ENCODE data around the gene LMX1B.

- TF ChIP-seq ZBTB7A (tag by site-specific recombination; IDR thresholded peaks at IDR 0.05; ENCODE audit: low read depth): no peak
- TF ChIP-seq, protein P1, sequence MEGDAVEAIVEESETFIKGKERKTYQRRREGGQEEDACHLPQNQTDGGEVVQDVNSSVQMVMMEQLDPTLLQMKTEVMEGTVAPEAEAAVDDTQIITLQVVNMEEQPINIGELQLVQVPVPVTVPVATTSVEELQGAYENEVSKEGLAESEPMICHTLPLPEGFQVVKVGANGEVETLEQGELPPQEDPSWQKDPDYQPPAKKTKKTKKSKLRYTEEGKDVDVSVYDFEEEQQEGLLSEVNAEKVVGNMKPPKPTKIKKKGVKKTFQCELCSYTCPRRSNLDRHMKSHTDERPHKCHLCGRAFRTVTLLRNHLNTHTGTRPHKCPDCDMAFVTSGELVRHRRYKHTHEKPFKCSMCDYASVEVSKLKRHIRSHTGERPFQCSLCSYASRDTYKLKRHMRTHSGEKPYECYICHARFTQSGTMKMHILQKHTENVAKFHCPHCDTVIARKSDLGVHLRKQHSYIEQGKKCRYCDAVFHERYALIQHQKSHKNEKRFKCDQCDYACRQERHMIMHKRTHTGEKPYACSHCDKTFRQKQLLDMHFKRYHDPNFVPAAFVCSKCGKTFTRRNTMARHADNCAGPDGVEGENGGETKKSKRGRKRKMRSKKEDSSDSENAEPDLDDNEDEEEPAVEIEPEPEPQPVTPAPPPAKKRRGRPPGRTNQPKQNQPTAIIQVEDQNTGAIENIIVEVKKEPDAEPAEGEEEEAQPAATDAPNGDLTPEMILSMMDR (tag by site-specific recombination; IDR thresholded peaks at IDR 0.05): no peak
- TF ChIP-seq, protein P2, sequence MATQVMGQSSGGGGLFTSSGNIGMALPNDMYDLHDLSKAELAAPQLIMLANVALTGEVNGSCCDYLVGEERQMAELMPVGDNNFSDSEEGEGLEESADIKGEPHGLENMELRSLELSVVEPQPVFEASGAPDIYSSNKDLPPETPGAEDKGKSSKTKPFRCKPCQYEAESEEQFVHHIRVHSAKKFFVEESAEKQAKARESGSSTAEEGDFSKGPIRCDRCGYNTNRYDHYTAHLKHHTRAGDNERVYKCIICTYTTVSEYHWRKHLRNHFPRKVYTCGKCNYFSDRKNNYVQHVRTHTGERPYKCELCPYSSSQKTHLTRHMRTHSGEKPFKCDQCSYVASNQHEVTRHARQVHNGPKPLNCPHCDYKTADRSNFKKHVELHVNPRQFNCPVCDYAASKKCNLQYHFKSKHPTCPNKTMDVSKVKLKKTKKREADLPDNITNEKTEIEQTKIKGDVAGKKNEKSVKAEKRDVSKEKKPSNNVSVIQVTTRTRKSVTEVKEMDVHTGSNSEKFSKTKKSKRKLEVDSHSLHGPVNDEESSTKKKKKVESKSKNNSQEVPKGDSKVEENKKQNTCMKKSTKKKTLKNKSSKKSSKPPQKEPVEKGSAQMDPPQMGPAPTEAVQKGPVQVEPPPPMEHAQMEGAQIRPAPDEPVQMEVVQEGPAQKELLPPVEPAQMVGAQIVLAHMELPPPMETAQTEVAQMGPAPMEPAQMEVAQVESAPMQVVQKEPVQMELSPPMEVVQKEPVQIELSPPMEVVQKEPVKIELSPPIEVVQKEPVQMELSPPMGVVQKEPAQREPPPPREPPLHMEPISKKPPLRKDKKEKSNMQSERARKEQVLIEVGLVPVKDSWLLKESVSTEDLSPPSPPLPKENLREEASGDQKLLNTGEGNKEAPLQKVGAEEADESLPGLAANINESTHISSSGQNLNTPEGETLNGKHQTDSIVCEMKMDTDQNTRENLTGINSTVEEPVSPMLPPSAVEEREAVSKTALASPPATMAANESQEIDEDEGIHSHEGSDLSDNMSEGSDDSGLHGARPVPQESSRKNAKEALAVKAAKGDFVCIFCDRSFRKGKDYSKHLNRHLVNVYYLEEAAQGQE (tag by site-specific recombination; IDR thresholded peaks at IDR 0.05): no peak
- TF ChIP-seq YY1 (tag by site-specific recombination; IDR thresholded peaks at IDR 0.05): no peak
- TF ChIP-seq ZNF580 (tag by site-specific recombination; IDR thresholded peaks at IDR 0.05): no peak
- TF ChIP-seq SETDB1 (IDR thresholded peaks at IDR 0.05; ENCODE audit: insufficient read length, low read length): no peak
- no peak for TF ChIP-seq HOXD13 (CRISPR knock-in tag; IDR thresholded peaks at IDR 0.05; ENCODE audit: borderline replicate concordance)
Measured at GRCh38 chr9:126612326-126612812, 1.4 kb upstream of the LMX1B start.

Measured in HEK293 (cell line).